Body of pancreas (tissue), 4 donors: ENCODE measurements around the gene NXT2. TPM values are rescaled to one million over a fixed set of nuclear protein-coding genes. Genes with fewer than 3 reads are reported as not detected.
"Not testable (repeated sequence)": the region's sequence is repeated elsewhere in the genome, so short reads cannot be mapped to it uniquely, and the experiment has no call there.

ENCODE experiments used
- ATAC-seq: fragments of 150-250 bp; one replicate; pipeline ENCODE4 v1.9.1; 2016
- DNase-seq, 4 donors: peaks; one replicate each; pipeline ENCODE4 v3.0.0-alpha.2; 2019
- H3K27ac ChIP-seq, 4 donors: fragments of 200-600 bp; sonication (generic); 1 replicate in 3 of 4; 2 replicates in 1 of 4; pipeline versions ENCODE4 v1.5.1 to v1.6.1; 2016 to 2019; ENCODE audit warnings: mild to moderate bottlenecking in 1 of 4, mixed read lengths in 1 of 4, moderate library complexity in 1 of 4
- H3K27me3 ChIP-seq, 2 donors: fragments of 200-600 bp; sonication (generic); one replicate each; pipeline ENCODE4 v1.6.0; 2016; ENCODE audit warnings: mild to moderate bottlenecking in 1 of 2
- H3K36me3 ChIP-seq, 2 donors: fragments of 200-600 bp; sonication (generic); replicated peaks in 1 of 2; 2 replicates each; pipeline ENCODE4 v1.5.1; 2016; ENCODE audit warnings: low read depth in 2 of 2; ENCODE audit not compliant: insufficient read depth in 1 of 2
- H3K4me1 ChIP-seq: fragments of 200-600 bp; sonication (generic); one replicate; pipeline ENCODE4 v1.6.0; 2016
- H3K4me3 ChIP-seq, 2 donors: fragments of 200-600 bp; sonication (generic); 1 replicate in 1 of 2; 2 replicates in 1 of 2; pipeline ENCODE4 v1.5.1; 2016 to 2019
- H3K9me3 ChIP-seq, 3 donors: fragments of 200-600 bp; sonication (generic); 1 replicate in 2 of 3; 2 replicates in 1 of 3; pipeline ENCODE4 v1.5.1; 2016
- POLR2A ChIP-seq, 3 donors: fragments of 450-650 bp; IDR thresholded peaks; one replicate each; pipeline ENCODE4 v1.6.1; 2016; ENCODE audit warnings: antibody characterized with exemption in 3 of 3, mild to moderate bottlenecking in 2 of 3
- WGBS, 2 donors: methylation state at CpG; one replicate each; pipeline ENCODE4 v1.1.5; 2017; 5-methylcytosine and 5-hydroxymethylcytosine counted together
- intact Hi-C: fragments of 100-400 bp; cut with DNase I; formaldehyde crosslinking; loops from one replicate; pipeline ENCODE4 v1.15.1; 2023
- total RNA-seq, 2 donors: library from RNA; depleted of rRNA; stranded (reverse); fragments of >200 nt; gene quantifications; one replicate each; pipeline ENCODE4 v1.1.0, GENCODE V29; 2016
- TF ChIP-seq, protein P1 (sequence below), 7 experiments: fragments of 450-650 bp in 4 of 7; fragments of 200-600 bp in 3 of 7; sonication (generic) in 3 of 7; IDR thresholded peaks; one replicate each; pipeline ENCODE4 v1.5.1; 2016 to 2019; ENCODE audit warnings: antibody characterized with exemption in 7 of 7

Gene NXT2
- total RNA-seq, 2 donors from 2014 or later, result 4.6 to 9.3 TPM

DNA sequence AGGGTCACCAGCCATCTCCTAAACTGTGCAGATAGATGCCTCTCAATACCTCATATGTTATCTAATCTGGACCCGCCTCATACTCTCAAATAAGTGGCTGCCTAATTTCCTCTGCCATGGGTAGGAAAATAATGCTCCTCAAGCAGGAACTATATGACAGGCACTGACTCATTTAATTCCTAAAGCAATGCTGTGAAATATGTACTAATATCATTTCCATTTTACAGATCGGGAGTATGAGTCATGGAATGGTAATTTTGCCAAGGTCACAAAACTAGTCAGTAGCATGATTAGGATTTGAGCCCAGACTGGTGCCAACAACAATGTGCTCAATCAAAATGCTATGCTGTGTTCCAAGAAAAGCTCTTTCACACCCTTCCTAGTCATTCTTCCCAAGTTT is 3.0 kb upstream of the NXT2 start:
- H3K27ac ChIP-seq, result no peak overlapping the region
- no peak overlapping the region for H3K4me3 ChIP-seq
- no peak for ATAC-seq
- WGBS, 2 donors, result 22 to 25% methylated on average over 2 of the region's 2 CpGs
- no peaks in the 10 kb centered on the region for H3K4me1 ChIP-seq
- TF ChIP-seq, protein P1, sequence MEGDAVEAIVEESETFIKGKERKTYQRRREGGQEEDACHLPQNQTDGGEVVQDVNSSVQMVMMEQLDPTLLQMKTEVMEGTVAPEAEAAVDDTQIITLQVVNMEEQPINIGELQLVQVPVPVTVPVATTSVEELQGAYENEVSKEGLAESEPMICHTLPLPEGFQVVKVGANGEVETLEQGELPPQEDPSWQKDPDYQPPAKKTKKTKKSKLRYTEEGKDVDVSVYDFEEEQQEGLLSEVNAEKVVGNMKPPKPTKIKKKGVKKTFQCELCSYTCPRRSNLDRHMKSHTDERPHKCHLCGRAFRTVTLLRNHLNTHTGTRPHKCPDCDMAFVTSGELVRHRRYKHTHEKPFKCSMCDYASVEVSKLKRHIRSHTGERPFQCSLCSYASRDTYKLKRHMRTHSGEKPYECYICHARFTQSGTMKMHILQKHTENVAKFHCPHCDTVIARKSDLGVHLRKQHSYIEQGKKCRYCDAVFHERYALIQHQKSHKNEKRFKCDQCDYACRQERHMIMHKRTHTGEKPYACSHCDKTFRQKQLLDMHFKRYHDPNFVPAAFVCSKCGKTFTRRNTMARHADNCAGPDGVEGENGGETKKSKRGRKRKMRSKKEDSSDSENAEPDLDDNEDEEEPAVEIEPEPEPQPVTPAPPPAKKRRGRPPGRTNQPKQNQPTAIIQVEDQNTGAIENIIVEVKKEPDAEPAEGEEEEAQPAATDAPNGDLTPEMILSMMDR (IDR thresholded peaks at IDR 0.05), result no peak
- no peak for TF ChIP-seq POLR2A (IDR thresholded peaks at IDR 0.05)
- no peaks in the 10 kb centered on the region for H3K9me3 ChIP-seq
- H3K27me3 ChIP-seq, result no peaks in the 10 kb centered on the region
- peak in 3 of 4 donors; percentile 12 to 46 (median 44) for DNase-seq
- intact Hi-C loops, result no loop called here
- H3K36me3 ChIP-seq, result no peaks in the 10 kb centered on the region

DNA sequence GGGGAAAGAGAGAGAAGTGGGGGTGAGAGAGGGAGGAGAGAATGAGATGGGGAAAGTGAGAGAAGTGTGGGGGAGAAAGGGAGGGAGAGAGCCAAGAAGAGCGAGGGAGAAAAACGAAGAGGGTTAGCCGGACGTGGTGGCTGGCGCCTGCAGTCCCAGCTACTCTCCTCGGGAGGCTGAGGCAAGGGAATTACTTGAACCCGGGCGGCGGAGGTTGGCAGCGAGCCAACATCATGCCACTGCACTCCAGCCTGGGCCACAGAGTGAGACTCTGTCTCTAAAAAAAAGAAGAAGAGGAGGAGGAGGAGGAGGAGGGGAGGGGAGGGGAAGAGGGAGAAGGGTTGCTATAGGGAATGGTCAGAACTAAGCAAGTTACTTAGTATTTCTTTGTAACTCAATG is 1.7 kb upstream of the NXT2 start:
- Histone ChIP-seq H3K9me3 (no peaks in the 10 kb centered on the region), H3K36me3 (no peaks in the 10 kb centered on the region), H3K27me3 (no peaks in the 10 kb centered on the region), H3K4me3 (no peak overlapping the region), H3K4me1 (no peaks in the 10 kb centered on the region), H3K27ac (no peak overlapping the region)
- ATAC-seq (no peak), DNase-seq (no peak)
- TF ChIP-seq, protein P1 (IDR thresholded peaks at IDR 0.05), result no peak
- TF ChIP-seq POLR2A (IDR thresholded peaks at IDR 0.05), result no peak
- 63 to 65% methylated on average over 10 of the region's 10 CpGs for WGBS, 2 donors
- intact Hi-C loops, result no loop called here

DNA sequence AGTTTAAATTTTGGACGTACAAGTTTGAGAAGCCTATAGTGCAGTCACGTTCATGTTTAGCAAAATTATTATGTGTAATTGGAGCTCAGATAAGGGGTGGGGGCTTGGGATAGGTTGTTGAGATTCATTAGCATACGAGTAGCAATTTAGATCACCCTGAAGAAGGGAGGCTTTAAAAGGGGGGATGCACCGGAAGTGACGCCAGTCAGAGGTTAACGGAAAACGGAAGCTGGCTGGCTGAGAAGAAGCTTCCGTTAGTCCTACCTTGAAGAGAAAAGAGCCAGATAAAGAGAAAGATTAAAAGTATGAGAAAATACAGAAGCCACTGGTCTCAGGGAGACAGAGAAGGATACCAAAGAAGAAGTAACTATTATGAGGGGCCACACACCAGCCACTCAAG is 1.1 kb upstream of the NXT2 start:
- no peak for ATAC-seq
- Histone ChIP-seq H3K9me3 (no peaks in the 10 kb centered on the region), H3K4me3 (no peak overlapping the region), H3K27ac (no peak overlapping the region), H3K27me3 (no peaks in the 10 kb centered on the region), H3K36me3 (no peaks in the 10 kb centered on the region), H3K4me1 (no peaks in the 10 kb centered on the region)
- 74 to 77% methylated on average over 7 to 8 of the region's 8 CpGs for WGBS, 2 donors
- no peak for DNase-seq
- TF ChIP-seq, protein P1 (IDR thresholded peaks at IDR 0.05), result no peak
- no peak for TF ChIP-seq POLR2A (IDR thresholded peaks at IDR 0.05)
- intact Hi-C loops, result no loop called here

DNA sequence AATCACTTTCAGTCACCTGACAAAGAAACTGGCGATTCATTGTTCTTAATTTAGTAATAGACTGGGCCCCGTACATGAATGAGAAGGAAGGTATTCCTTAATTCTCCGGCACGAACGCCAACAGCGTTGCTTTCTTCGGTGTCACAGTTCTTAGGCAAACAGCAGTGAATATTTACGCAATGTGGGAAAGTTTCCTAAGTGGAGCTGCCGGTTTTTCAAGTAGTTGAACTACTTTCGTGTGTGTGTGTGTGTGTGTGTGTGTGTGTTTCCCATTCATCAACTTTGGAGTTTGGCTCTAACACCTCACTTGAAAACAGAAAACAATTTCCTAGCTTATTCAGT is 651 bp downstream of the NXT2 start:
- intact Hi-C loops, result no loop called here
- peak; percentile 60 to 82 (median 66) for DNase-seq
- H3K27me3 ChIP-seq, result no peaks in the 10 kb centered on the region
- WGBS, 2 donors, result 1% methylated on average over 10 of the region's 10 CpGs
- TF ChIP-seq, protein P1 (IDR thresholded peaks at IDR 0.05), result no peak
- no peak for TF ChIP-seq POLR2A (IDR thresholded peaks at IDR 0.05)
- peak overlapping the region; percentile 70 to 96 (median 89) for H3K27ac ChIP-seq
- no peaks in the 10 kb centered on the region for H3K4me1 ChIP-seq
- peak; percentile 72 for ATAC-seq
- H3K36me3 ChIP-seq, result no peaks in the 10 kb centered on the region
- no peaks in the 10 kb centered on the region for H3K9me3 ChIP-seq
- H3K4me3 ChIP-seq, result no peak overlapping the region

DNA sequence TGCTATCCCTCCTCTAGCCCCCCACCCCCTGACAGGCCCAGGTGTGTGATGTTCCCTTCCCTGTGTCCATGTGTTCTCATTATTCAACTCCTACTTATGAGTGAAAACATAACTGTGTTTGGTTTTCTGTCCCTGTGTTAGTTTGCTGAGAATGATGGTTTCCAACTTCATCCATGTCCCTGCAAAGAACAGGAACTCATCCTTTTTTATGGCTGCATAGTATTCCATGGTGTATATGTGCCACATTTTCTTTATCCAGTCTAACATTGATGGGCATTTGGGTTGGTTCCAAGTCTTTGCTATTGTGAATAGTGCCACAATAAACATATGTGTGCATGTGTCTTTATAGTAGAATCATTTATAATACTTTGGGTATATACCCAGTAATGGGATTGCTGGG is 2.4 kb downstream of the NXT2 start:
- H3K4me3 ChIP-seq, ATAC-seq, intact Hi-C loops, DNase-seq, H3K36me3 ChIP-seq, H3K4me1 ChIP-seq, H3K27ac ChIP-seq, H3K9me3 ChIP-seq, H3K27me3 ChIP-seq: not testable (repeated sequence)
